NCI-H524 treated with DMSO at 0.1 percent for 48 hours (cell line): ENCODE measurements around the gene LPAR1.

Experiments
- DNase-seq: peaks from one replicate; lab custom pipeline; 2025; lab: John Stamatoyannopoulos, UW

LPAR1 gene

DNA sequence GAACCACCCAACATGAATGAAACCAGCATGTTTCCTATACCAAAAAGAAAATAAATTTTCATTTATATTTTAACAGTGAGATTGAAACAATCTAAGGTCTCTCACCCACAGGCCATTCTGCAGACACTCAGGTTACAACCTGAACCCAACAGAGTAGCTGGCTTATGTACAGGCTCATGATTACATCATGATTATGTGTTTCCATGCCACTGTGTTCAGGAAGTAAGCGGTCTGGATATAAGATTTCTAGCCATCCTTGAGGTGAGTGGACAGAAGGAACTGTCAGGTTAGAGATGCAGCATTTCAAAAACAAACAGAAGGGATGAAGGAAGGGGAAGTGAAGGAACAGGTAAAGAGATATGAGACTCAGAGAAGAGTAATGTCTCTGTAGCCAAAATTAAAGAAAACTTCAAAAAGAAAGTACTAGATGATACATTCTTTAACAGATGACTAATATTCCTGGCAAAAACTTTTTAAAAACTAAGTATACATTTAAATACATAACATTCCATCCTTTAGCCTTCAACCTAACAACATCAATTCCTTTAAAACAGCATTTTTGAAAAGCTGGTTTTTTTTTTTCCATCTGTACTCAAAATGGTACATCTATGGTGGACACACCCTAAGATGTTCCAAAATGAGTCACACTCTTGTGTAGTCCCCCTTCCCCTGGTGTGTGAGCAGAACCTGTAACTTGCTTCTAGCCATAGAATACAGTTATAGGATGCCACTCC lies 119.8 kb downstream of the LPAR1 start:
- DNase-seq, result no peak

DNA sequence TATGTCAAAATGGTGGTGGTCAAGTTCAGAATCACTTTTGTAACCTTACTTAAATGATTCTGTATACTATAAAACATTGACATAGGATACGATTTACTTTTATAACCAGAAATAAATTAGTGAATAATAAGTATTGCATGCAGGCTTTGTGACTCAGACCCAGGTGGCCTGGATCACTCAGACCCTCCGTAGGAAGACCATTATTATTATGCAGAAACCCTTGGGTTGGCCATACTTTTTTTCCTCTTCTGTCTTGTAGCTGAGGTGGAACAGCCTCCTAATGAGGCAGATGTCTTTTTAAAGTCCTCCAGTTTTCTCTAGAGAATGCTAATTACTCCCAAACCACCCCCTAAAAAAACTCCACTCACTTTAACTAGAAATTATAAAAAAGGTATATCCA lies 121.9 kb downstream of the LPAR1 start:
- DNase-seq, result no peak

DNA sequence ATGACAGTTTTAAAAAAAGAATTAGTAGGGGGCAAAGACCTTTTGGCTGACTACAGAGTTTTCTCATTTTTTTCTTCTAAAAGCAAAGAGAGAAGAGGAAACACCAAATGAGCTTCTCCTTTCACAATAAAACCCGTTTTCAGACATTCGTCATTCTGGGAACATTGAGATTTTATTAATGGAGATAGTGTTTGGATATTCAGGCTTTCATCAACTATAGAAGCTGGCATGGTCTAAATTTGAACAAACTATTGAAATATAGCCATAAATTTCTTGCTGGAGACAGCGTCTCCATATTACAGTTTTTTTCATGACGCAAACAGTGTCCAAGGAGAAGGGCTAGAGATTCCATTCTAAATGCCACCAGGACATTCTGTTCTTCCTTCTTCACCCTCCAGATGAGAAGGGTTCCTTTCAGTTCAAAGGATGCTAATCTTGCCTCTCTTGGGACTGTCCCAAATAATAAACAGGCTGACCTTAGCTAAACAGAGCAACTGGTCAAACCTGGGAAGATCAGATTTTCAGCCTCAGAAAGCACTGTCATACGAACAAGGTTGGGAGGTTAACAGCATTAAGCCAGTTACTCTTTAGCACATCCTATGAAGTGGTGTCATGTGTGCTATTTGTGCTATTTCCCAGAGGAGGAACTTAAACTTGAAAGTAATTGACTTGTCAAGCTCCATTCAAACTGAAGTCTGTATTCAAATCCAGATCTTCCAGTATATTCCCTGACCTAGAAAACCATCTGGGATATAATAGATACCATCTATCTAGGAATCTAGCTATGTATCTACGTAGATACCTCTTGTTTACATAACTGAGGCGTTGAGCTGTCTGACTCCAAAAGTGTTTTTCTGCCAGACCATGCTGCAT lies 125.6 kb downstream of the LPAR1 start:
- DNase-seq, result no peak

DNA sequence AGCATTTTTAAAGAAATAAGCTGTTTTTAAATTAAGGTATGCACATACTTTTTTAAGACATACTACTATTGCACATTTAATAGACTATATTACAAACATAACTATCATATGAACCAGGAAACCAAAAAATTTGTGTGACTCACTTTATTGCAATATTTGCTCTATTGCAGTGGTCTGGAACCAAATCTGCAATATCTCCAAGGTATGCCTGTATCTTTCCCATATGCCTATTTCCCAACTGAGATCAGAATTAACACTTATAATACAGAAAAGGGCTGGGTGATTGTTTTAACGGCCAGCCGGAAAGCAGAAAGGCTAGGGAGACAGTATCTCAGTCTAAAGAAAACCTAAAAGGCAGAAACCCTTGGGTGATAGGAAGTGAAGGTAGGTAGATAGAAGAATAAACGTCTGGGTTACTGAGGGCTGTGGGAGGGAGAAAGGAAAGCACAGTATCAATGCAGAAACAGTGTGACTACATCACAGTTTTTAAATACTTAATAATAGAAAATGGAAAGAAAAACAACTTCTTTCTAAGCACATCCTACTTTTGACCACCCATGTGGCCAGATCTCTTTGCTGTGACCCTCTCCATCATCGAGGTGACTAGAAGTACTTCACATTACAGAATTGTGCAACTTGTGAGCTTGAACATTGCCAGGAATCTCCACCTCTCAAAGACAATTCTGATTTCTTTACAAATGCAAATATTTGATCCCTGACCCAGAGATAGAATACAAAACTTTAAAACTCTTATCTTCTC lies 126.4 kb downstream of the LPAR1 start:
- no peak for DNase-seq

DNA sequence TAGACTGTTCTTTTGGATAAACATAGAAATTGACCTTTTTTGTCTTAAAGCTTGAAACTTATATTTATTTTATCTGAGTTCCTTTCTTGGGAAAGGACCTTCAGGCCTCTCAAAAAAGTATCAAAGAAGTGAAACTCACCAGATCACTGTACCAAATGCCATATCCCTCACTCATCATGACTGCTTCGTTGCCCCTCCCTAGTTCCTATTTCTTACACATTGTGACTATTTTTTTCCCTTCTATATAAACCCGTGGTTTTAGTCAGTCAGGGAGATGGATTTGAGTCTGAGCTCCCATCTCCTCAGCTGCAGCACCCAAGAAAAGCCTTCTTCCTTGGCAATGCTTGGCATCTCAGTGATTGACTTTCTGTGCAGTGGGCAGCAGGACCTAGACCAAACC lies 129.4 kb downstream of the LPAR1 start:
- DNase-seq, result no peak

DNA sequence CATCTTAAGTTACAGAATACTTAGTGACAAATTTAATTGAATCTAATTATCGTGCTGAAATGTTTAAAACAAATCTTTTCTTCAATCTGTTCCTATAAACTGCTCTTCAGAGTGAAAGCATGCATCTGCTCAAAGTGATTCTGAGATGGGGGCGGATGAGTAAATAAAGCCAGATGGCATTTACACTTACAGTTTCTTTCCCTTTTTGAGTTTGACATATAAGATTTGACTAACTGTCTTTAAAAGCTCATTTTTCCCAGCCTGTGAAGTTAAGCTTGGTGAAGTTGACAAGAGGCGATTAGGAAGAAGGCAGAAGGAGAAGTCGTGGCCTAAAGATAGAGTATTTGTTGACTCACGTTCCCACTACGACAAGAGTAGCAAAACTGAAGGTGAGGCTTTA lies 137.4 kb downstream of the LPAR1 start:
- DNase-seq, result peak; percentile 98

DNA sequence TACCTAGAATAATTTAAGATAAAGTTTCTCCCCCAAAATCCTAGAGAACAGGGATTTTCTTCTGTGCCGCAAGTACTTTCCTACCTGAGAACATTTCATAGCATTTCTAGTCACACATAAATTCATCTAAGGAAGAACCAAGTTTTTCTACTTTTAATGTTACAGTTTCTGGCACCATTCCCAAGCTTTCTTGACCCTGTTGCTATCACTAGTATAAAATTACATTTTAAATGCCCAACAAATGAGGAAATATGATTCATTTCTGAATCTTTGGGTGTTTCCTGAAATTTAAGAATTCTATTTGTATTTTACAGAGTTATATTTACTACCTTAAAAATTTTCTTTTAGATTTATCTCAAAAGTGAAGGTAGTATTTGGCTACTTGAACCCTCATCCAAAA lies 137.8 kb downstream of the LPAR1 start:
- DNase-seq, result no peak

DNA sequence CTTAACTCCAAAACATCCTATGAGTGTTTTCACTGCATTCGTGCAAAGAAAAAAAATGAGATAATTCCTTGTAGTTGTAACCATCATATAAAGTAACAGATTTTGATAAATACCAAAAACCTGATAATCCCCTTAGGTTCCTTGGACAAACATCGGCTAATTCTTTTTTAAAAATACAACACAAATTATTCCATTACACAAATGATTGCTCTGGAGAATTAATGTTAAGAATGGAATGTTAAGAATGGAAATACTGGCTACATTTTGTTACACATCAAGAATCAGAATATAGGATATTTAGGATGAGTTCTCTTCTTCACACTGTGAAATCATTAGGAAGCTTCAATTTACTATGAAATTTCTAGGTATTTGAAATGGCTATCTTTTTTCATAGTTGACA lies 139.4 kb downstream of the LPAR1 start:
- DNase-seq, result no peak

DNA sequence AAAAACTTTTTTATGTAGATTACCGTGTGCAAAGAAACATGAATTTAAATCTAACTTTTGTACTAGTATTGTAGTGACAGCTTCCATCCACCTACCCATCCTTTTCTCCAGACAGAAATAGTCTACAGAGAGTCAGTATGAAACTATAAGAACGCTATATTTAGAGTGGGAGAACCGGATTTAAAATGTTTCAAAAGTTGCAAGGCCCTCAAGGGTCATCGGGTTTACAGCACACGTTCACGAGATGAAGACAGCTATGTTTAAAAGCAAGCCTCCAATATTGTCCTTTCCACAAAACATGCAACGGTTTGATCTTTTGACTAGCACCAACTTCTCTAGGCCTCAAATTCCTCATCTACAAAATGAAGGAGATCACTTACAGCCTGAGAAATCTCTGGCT lies 139.9 kb downstream of the LPAR1 start:
- no peak for DNase-seq

DNA sequence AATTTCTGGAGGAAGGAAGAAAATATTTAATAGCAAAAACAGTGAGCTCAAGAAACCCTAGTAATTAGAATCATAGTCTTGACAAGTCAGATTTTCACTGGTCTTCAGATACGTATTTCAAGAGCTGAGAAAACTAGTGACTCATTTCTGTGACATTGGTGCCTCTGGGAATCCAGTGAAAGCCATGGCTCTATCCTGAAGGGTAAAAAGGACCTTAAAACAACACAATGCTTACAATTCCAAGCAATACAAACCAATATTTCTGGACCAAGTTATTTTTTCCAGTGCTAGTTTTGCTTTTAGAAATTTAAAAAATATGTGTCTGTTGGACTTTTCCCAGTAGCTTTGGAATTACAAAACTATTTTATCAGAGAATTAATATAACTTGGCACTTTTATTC lies 140.3 kb downstream of the LPAR1 start:
- DNase-seq, result no peak

DNA sequence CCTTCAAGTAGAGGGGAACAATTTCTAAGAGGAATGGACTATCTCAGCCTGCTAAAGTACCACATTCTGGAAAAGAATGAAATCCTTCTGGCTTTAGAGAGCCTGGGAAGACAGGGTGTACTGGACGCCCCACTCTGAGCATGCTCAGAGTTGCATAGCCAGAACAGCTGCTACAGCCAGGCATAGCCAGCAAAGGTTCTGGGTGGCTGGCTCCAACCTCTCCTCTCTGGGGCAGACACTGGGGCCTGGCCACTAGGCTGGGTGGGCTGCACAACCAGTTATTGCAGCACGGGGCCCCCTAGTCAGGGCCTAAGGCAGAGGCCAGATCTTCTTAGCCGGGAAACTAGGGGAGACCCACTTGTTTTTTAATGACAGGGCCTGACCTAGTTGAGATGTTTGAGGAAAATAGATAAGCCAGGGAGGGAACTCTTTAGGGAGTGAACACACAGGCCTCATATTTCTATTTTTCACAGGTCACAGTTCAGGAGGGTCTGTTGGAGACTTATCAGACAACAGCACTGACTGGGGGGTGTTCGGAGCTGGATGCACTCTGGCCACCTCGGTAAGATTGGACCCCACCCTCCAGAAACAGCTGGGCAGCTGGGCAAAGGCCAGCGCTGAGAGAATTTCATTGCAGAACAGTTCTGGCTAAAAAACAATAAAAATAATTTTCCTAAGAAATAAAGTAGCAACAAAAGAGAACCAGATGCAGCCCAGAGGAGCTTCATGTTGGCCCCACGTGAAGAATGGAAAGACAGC lies 142.9 kb downstream of the LPAR1 start:
- DNase-seq, result no peak

DNA sequence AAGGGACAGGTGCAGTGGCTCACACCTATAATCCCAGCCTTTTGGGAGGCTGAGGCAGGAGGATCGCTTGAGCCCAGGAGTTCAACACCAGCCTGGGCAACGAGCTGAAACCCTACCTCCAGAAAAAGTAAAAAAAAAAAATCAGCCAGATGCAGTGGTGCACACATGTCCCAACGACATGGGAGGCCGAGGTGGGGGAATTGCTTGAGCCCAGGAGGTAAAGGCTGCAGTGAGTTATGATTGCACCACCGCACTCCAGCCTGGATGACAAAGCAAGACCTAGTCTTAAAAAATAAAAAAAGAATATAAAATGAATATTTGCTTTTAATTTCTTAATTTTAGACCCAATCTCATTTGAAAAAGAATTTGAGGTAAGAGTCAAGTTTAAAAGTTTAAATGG lies 143.5 kb downstream of the LPAR1 start:
- no peak for DNase-seq

DNA sequence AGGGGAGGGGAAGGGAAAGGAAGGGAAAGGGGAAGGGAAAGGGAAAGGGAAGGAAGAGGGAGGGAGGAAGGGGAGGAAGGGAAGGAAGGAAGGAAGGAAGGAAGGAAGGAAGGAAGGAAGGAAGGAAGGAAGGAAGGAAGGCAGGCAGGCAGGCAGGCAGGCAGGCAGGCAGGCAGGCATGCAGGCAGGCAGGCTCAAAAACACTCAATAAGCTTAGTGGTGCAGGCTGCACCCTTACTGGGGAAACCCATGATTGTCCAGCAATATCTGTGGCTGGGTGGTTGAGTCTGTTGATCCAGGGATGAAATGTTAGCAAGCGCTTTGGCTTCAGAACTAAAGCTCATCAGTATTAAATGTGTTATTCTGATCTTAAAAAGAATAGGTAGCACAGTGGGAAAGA lies 145.6 kb downstream of the LPAR1 start:
- DNase-seq, result no peak

DNA sequence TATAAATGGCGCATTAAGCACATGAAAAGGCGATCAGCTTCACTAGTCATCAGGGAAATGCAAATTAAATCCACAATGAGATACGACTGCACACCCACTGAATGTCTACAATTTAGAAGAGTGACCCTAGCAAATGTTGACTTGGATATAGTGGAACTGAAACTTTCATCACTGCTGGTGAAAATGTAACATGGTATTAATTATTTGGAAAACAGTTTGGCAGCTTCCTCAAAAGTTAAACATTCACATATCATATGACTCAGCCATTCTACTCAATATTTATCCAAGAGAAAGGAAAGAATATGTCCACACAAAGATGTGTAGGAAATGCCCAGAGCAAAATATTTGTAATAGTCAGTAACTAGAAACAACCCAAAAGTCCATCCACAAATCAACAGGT lies 146.5 kb downstream of the LPAR1 start:
- no peak for DNase-seq

DNA sequence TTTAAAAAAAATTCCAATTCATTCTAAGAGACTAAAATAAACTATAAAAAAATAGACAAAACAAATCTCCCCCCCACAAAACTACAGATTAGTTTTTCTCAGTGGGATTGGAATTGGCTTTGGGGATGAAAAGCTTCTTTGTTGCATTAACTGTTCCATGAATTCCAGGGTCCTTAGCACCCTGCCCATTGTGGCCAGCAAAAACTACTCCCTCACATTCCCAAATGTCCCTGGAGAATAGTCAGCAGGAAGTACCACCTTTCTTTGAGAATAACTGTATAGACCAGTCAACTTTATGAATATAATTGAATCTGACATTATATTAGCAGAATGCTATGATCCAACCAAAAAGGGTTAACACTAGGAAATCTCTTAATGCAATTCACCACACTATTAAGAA lies 147.9 kb downstream of the LPAR1 start:
- DNase-seq, result no peak

DNA sequence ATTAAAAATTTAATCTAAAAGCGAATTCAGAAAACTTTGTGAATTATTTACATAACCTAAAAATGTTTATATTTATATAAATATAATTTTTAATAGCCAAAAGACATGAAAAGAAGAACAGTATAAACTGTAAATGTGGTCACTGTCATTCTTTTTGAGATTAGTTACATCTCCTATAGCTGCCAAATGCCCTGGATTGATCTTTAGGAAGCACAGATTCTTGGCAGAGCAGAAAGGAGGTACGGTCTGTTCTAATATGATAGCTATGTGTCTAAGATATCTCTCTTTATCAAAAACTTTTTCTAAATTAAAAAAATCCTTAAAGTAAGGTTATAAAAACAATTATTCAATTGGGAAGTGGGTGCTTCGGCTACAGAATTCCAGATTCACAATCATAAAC lies 151.0 kb downstream of the LPAR1 start:
- no peak for DNase-seq

DNA sequence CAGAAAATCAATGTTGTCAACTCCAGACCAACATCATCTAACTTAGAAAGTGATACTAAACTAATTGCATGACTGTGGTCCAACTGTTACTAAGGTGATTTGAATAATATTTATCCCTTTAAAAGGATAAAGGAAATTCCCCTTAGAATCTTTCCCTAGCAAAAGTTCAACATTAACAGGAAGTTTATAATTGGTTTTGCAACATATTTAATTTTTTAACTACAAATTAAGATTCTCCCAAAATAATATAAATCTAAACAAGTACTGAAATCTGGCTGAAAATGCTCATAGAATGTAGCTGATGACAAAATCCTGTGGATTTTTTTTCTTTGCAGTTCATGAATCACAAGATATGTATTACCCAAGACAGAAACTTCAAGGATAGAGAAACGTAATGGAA lies 151.4 kb downstream of the LPAR1 start:
- DNase-seq, result no peak

DNA sequence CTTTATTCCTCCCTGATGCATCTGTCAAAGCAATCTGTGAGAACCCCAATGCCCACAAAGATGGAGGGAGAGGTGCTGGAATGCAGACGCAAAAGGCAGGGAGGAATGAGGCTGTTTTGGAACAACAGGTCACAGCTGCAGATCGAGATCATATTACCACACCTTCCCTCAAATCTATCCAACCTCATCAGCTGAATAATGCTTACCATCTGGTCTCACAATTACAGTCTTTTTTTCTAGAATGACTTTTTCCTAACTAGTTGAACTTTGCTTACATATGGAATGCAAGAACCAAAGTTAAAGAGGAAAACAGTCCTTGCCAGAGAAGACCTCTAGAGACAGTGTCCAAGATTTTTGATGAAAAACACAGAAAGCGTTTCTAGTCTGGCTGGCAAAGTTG lies 158.1 kb downstream of the LPAR1 start:
- peak; percentile 83 for DNase-seq

DNA sequence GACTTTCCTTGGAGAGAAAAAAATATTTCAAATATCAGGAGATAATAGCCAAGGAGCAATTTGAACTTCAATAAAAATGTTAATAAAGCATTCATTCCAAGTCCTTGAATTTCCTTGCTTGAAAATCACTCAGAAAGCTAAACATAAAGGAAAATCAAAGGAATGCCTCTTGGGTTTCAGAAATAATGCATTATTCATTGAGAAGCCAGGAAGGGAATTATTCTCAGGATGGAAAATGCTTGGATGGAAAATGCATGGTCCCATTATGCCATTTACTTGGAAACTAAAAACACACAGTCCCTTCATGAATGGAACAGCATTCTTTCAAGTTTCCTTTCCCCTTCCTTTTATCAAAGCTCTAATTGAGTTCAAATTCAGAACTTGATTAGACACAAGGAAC lies 160.9 kb downstream of the LPAR1 start:
- no peak for DNase-seq

DNA sequence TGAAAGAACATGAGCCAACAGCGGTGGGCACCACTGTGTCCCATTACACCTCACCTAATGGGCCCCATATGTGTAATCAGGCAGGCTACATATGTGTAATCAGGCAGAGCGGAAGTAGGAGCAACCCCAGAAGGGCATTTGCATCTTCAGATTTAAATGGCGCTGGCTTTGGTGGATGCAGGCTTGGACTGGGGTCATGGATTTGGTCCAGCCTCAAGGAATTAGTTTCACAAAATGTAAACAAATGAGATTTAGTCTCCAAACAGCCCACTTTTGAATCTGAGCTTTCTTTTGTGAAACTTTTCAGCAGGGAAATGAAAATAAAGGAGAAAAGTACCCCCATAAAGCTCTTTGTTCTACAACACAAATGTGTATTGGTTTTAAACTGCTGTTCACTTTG lies 161.3 kb downstream of the LPAR1 start:
- DNase-seq, result no peak

DNA sequence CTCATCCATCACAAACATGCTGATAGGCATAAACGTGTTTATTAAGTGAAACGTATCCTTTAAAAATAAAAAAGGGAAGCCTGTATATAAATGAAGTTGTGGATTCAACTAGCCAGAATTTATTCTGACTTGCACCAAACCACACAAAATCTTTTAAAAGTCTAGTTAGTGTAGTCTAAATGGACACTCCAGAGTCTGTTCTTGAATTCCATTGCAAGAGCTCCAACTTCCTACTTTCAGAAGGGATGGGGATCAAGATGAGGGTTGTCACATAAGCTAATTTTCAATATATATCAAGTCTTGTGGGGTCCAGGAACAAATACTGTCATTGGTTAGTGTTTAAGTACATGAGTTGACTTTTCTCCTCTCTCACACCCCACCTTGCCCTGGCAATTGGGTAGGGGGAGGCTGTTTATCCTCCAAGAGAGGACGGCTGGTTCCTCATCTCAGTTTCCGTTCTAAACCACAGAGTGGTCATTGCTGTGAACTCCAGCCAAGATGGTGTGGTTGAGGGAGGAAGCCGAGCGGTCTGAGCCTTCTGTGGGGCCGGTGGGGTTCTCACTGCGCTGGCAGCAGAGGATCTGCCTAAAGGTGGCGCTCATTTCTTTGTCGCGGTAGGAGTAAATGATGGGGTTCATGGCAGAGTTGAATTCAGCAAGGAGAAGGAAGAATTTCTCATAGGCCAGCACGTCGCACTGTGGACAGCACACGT lies 163.2 kb downstream of the LPAR1 start:
- no peak for DNase-seq
